HFF-Myc (cell line): ENCODE results near the gene WNK2.

Experiments
- DNase-seq: peaks from one replicate; pipeline ENCODE4 v3.0.0-alpha.2; 2011; ENCODE audit warnings: low read depth; ENCODE audit errors: extremely low read depth
- H3K4me3 ChIP-seq: replicated peaks from 2 replicates; pipeline ENCODE4 v1.5.1; 2011; ENCODE audit warnings: low read depth, mild to moderate bottlenecking, control low read depth, low read length
- TF ChIP-seq, protein P1 (sequence below): IDR thresholded peaks from 2 replicates; pipeline ENCODE4 v1.5.1; 2012; ENCODE audit warnings: mild to moderate bottlenecking, low read depth, low read length, control low read depth; ENCODE audit errors: missing control alignments

Gene WNK2

GRCh38 chr9:93186215-93186945 lies 2.4 kb downstream of the WNK2 start:
- no peak overlapping the region for H3K4me3 ChIP-seq
- DNase-seq, result no peak
- TF ChIP-seq, protein P1, sequence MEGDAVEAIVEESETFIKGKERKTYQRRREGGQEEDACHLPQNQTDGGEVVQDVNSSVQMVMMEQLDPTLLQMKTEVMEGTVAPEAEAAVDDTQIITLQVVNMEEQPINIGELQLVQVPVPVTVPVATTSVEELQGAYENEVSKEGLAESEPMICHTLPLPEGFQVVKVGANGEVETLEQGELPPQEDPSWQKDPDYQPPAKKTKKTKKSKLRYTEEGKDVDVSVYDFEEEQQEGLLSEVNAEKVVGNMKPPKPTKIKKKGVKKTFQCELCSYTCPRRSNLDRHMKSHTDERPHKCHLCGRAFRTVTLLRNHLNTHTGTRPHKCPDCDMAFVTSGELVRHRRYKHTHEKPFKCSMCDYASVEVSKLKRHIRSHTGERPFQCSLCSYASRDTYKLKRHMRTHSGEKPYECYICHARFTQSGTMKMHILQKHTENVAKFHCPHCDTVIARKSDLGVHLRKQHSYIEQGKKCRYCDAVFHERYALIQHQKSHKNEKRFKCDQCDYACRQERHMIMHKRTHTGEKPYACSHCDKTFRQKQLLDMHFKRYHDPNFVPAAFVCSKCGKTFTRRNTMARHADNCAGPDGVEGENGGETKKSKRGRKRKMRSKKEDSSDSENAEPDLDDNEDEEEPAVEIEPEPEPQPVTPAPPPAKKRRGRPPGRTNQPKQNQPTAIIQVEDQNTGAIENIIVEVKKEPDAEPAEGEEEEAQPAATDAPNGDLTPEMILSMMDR, result no peak

GRCh38 chr9:93187047-93187446 lies 3.1 kb downstream of the WNK2 start:
- TF ChIP-seq, protein P1, result no peak
- DNase-seq, result no peak
- no peak overlapping the region for H3K4me3 ChIP-seq

GRCh38 chr9:93187574-93187973 lies 3.6 kb downstream of the WNK2 start:
- no peak overlapping the region for H3K4me3 ChIP-seq
- TF ChIP-seq, protein P1, result no peak
- no peak for DNase-seq

- TF ChIP-seq, protein P1, result no peak
- no peak for DNase-seq
- no peak overlapping the region for H3K4me3 ChIP-seq
Observed at GRCh38 chr9:93188426-93189368, 4.8 kb downstream of the WNK2 start.

GRCh38 chr9:93189369-93190132 lies 5.6 kb downstream of the WNK2 start:
- DNase-seq, result no peak
- TF ChIP-seq, protein P1, result no peak
- H3K4me3 ChIP-seq, result no peak overlapping the region

DNA sequence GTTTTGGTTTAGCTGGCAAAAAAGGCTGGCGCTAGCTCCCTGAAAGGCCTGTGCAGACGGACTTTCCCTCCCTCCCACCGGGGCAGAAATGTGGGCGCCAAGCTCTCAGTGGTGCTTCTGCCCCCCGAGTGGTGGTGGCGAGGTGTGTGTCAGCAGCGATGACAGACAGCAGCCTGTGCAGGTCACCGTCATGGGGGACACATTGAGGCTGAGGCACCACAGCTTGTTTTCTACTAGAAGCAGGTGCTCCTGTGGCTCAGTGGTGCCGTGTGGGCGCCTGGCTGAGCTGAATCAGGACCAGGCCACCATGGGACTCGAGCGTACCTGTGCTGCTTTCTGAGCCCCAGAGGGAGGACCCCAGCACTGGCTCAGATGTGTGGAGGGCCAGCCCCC lies 6.2 kb downstream of the WNK2 start:
- no peak overlapping the region for H3K4me3 ChIP-seq
- DNase-seq, result no peak
- TF ChIP-seq, protein P1, result no peak
